Measurements from ENCODE around the gene KRT3. TPM values are rescaled to one million over a fixed set of nuclear protein-coding genes. Genes with fewer than 3 reads are reported as not detected.

Gene KRT3
- total RNA-seq, 1 donor from 2014 or later = not detected

DNA sequence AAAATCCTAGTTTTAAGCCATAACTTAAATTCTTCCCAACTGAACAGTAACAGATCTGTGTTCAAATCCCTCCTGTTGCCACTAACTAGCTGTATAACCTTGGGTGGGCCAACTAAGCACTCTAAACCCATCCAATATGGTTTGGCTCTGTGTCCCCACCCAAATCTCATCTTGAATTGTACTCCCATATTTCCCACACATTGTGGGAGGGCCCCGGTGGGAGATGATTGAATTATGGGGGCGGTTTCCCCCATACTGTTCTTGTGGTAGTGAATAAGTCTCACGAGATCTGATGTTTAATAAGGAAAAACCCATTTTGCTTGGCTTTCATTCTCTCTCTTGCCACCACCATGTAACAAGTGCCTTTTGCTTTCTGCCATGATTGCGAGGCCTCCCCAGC lies 19.2 kb upstream of the KRT3 start:
- FAIRE-seq = no peak
- DNase-seq (ENCODE audit: low spot score in 2 of 2) = no peak

DNA sequence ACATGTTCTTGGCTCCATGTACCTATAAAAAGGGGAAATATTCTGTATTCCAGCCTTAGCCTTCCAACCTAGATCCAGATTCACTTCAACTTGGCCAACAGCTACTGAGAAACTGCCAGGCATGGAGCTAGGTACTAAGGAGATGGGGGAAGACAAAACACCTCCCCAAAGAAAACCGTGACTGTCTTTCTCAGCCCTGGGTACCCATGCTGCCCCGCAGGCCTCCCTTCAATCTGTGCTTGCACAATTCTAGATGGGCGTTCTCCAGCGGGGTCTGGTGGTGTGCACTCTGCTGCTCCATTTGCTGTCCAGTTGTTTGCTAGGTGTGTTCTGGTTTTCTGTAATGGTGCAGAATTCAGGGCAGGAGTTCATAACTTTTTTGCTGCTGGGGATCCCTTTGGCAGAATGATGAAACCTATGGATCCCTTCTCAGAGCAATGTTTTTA lies 18.8 kb upstream of the KRT3 start:
- DNase-seq (ENCODE audit: low spot score in 2 of 2) = no peak
- no peak for FAIRE-seq

DNA sequence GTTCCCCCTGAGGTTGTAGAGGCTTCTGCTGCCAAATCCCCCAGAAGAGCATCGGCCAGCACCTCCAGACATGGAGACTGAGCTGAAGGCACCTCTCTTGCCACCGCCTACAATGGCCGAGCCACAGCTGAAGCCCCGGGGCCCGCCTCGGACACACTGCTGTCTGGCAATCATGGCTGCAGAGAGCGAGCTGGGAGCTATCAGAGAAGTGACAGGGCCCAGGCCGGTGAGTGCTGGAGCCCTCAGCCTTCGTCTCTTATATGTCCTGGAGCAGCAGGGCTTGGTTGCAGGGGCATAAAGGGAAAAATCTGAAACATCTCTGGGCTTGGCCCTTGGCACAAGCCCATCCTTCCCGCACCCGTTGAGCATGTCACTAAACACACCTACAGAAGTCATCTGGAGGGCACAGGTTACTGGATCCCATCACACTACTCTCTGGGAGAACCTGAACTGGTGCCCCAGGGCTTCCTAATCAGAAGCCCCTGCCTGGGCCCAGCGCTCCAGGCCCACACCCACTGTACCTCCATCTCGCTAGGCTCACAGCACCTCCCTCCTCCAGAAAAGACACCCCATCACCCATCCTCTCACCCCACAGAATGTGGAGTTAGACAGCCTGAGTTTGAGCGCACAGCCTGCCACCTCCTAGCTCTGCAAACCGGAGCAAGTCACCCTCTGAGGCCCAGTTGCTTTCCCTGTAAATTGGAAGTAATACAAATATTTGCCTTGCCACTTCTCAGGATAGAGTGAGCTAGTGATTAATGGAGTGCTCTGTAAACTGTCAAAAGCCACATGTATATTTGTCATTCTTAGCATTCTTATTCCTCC lies 18.2 kb upstream of the KRT3 start, which contains the start of gene KRT4:
Gene KRT4 (minus strand): TSS at position 232 of the 825 bp plus-strand sequence. CDS start 58 bp downstream, at position 174.
- DNase-seq (ENCODE audit: low spot score in 2 of 2) (no peak), FAIRE-seq (no peak)

DNA sequence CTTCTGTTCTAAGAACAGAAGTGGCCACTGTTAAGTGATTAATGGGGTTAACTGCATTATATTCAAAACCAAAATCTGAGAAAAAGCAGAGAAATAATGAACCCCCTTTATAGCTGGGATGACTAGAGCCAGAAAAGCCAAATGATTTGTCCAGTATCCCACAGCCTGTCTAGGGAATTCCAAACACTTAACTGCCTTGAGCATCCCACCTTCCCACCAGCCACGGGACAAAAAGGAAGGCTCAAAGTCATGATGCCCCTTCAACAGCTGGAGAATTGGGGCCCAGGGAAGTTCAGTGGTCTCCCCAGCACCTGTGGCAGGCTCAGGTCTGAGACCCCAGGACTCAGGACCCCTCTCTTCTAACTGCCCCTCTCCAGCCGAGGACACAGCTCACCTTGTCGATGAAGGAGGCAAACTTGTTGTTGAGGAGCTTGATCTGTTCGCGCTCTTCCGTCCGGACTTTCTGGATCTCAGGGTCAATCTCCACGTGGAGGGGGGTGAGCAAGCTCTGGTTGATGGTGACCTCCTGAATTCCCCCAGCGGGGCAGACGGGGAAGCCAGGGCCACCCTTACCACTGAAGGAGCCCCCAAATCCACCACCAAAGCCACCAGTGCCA lies 17.4 kb upstream of the KRT3 start:
- no peak for DNase-seq (ENCODE audit: low spot score in 2 of 2)
- no peak for FAIRE-seq

DNA sequence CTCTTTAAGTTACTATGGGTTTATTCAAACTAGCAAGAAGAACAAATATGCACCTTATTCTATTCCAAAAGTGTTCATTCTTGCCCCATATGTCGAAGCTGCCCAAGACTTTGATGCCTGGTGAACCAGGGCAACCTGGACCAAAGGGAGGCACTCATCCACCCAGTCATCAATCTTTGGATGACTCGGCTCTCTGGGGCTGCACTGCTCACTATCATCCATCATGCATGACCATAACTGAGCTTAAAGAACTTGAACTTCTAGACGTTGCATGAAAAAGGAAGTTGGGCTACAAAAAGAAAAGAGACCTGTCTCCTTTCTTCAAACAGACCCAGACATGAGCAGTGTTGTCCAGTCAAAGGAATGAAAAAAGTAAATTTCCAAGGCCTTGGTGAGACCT lies 16.8 kb upstream of the KRT3 start:
- FAIRE-seq (no peak), DNase-seq (ENCODE audit: low spot score in 2 of 2) (no peak)

GRCh38 chr12:52812073-52812400 lies 16.1 kb upstream of the KRT3 start:
- FAIRE-seq (no peak), DNase-seq (ENCODE audit: low spot score in 2 of 2) (no peak)

DNA sequence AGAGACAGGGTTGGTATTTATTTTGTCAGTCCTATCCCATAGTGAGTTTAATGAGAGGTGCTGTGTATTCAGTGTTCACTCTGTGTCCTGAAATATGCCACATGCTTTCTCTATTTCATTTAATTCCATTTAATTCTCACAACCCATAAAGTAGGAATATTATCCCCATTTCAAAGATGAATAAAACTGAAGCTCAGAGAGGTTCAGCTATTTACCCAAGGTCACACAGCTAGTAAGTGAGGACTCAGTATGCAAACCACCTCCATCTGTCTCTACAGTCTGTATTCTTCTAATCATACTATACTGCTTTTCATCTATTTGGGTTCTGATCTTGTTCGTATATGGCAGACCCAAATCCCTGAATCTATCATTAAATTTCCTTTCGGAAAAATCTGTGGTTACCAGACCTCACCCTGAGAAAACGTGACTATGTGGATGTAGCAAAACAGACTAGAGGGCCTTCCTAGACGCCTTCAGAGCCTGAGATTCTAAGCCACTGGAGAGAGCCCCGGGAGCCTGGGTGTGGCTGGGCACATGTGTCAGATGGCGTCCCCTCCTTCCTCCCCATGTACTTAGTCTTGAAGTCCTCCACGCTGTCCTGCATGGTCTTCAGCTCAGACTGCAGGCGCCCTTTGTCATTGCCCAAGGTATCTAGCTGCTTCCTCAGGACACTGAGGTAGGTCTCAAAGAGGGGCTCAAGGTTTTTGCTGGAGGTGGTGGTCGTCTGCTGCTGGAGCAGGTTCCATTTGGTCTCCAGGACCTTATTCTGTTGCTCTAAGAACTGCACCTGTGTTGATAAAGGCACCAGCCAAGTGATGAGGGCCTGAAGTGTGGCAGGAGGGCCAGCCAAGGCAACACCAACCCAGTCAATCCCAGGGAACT lies 15.5 kb upstream of the KRT3 start:
- FAIRE-seq (no peak), DNase-seq (ENCODE audit: low spot score in 2 of 2) (no peak)

GRCh38 chr12:52810554-52810953 lies 14.6 kb upstream of the KRT3 start:
- no peak for DNase-seq (ENCODE audit: low spot score in 2 of 2)
- no peak for FAIRE-seq

- FAIRE-seq (no peak), DNase-seq (ENCODE audit: low spot score in 2 of 2) (no peak)
Measured at GRCh38 chr12:52809166-52809565, 13.2 kb upstream of the KRT3 start.

GRCh38 chr12:52808573-52809160 lies 12.8 kb upstream of the KRT3 start:
- DNase-seq (ENCODE audit: low spot score in 2 of 2) (no peak), FAIRE-seq (no peak)

DNA sequence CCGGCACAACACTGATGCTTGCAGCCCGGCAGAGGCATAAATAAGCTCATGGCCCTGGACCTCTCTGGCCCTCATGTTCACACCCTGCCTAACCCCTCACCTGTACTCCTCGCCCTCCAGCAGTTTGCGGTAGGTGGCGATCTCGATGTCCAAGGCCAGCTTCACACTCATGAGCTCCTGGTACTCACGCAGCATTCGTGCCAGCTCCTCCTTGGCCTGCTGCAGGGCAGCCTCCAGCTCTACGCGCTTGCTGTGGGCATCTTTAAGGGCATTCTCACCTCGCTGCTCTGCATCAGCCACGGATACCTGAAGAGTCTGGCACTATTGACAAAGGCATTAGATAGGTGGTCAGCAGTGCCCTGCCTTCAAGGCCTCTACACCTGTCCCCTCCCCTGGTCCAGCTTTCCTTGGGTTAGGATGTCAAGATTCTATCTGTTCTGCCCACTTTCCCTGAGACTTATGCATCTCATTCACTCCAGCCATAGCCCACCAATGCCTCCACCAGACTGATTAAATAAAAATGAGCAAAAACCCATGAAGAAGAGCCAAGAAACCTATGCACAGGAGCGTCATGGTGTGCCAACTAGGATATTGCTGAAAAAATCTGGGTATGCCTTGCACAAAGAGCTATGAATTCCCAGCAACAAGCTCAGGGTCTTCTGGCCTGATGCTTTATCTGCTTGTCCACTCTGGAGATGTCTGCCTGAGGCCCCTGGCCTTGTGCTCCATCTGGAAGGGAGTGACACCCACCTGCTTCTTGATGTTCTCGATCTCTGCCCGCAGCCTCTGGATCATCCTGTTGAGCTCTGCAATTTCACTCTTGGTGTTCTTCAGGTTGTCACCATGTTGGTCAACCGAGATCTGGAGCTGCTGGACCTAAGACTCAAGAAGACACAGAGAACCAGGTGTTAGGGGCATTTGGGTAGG lies 11.9 kb upstream of the KRT3 start:
- FAIRE-seq = no peak

GRCh38 chr12:52806821-52807543 lies 11.1 kb upstream of the KRT3 start:
- FAIRE-seq = no peak
- no peak for DNase-seq (ENCODE audit: low spot score in 2 of 2)

More for the DNA sequence above, 11.9 kb upstream of the KRT3 start:
- no peak for DNase-seq (ENCODE audit: low spot score in 2 of 2)

- FAIRE-seq (no peak), DNase-seq (ENCODE audit: low spot score in 2 of 2) (no peak)
Measured at GRCh38 chr12:52806169-52806811, 10.4 kb upstream of the KRT3 start.

- FAIRE-seq (no peak), DNase-seq (ENCODE audit: low spot score in 2 of 2) (no peak)
Measured at GRCh38 chr12:52805739-52806138, 9.8 kb upstream of the KRT3 start.

DNA sequence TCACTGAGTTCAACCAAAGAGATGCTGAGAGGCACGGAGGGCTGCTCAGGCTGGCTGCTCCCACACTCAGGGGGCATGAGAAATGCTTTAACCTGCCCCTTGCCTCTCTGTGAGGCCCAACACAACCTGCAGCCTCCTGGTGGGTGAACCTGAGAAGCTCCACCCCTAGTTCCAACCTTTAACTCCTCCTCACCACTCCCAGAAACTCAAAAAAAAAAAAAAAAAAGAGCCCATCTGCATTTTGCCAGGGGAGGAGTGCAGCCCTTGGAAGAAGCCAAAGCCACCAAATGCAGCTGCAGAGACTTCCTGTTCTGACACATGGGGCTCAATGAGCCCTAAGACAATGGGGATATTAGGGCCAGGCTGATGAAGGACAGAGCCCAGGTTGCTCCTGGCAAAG lies 9.1 kb upstream of the KRT3 start:
- DNase-seq (ENCODE audit: low spot score in 2 of 2) = no peak
- no peak for FAIRE-seq

DNA sequence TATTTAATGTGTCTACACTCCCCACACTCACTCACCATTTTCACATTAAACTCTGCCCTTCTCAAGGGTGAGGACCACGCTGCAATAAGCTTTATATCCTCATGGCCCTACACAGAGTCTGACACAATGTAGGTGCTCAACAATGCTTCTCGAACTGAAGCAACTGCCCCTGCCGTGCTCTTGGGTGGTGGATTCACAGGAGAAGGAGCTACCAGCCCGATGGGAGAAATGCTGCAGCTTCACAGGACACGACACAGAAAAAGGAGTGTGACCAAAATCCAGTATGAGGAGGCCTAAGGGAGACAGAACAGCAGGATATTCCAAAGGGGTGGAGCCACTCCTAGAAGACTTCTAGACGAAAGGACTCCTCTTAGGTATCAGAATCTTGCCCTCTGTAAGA lies 6.5 kb upstream of the KRT3 start:
- no peak for FAIRE-seq

GRCh38 chr12:52801773-52802172 lies 5.9 kb upstream of the KRT3 start:
- no peak for DNase-seq (ENCODE audit: low spot score in 2 of 2)
- no peak for FAIRE-seq

More for the DNA sequence above, 6.5 kb upstream of the KRT3 start:
- DNase-seq (ENCODE audit: low spot score in 2 of 2) = no peak

DNA sequence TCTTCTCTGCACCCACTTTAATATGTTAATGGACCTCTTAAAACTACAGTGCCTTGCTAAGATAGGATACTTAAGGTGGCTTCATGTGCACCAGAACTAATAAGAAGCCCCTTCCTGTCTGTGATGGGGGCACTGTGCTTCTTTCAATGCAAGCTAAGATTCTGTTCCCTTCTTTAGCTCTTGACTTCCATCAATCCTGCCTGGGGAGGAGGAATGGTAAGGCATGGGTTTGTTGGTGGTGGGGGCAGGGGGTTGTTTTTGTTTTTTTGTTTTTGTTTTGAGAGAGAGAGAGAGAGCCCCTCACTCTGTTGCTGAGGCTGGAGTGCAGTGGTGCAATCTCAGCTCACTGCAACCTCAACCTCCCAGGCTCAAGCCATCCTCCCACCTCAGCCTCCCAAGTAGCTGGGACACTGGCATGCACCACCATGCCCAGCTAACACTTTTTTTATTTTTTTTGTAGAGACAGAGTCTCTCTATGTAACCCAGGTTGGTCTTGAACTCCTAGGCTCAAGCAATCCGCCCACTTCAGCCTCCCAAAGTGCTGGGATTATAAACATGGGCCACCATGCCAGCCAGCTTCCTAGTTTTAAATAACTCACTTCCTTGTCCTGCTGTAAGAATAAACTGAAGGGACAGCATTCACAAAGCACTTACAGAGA lies 4.5 kb upstream of the KRT3 start:
- DNase-seq (ENCODE audit: low spot score in 2 of 2) (no peak), FAIRE-seq (no peak)
